NB4 (cell line): ENCODE measurements around the gene PCDHGA1.

Experiments used
- DNase-seq: peaks from one replicate; pipeline ENCODE4 v3.0.0; 2010; ENCODE audit warnings: low read depth
- H3K4me3 ChIP-seq: one replicate; pipeline ENCODE4 v1.5.1; 2011; ENCODE audit warnings: mild to moderate bottlenecking, low read depth, low read length, moderate library complexity
- CTCF ChIP-seq: IDR thresholded peaks from one replicate; pipeline ENCODE4 v1.5.1; 2012; ENCODE audit warnings: low read depth, low read length
- MAX ChIP-seq: IDR thresholded peaks from 2 replicates; pipeline ENCODE4 v1.6.1; 2011; ENCODE audit warnings: low read depth, low read length
- MYC ChIP-seq: IDR thresholded peaks from 2 replicates; pipeline ENCODE4 v1.6.1; 2011; ENCODE audit warnings: low read depth, low read length
- POLR2A ChIP-seq: IDR thresholded peaks from 2 replicates; pipeline ENCODE4 v1.6.1; 2011; ENCODE audit warnings: mild to moderate bottlenecking; ENCODE audit not compliant: insufficient read length; ENCODE audit errors: extremely low read depth

Gene PCDHGA1

GRCh38 chr5:141349917-141350619 lies 19.8 kb downstream of the PCDHGA1 start, which contains the start of gene PCDHGB1:
Gene PCDHGB1 (plus strand): TSS chr5:141350099. CDS start chr5:141350261, 162 bp downstream.
- H3K4me3 ChIP-seq: peak within 1 kb of the TSS; percentile 58
- peak; percentile 81 for DNase-seq
- TF ChIP-seq MAX (no peak), CTCF (peak; percentile 77)

GRCh38 chr5:141351591-141351990 lies 21.3 kb downstream of the PCDHGA1 start:
- no peak for DNase-seq
- TF ChIP-seq MAX (no peak), CTCF (no peak), POLR2A (no peak), MYC (no peak)

GRCh38 chr5:141354900-141355469 lies 24.7 kb downstream of the PCDHGA1 start, which contains the start of gene PCDHGA4:
Gene PCDHGA4 (plus strand): TSS chr5:141355021. CDS start chr5:141355108, 87 bp downstream.
- TF ChIP-seq CTCF (peak; percentile 35), POLR2A (no peak), MYC (no peak), MAX (no peak)
- DNase-seq: peak; percentile 26
- H3K4me3 ChIP-seq: no peak within 1 kb of the TSS

More at GRCh38 chr5:141351591-141351990, 21.3 kb downstream of the PCDHGA1 start:
- no peak overlapping the region for H3K4me3 ChIP-seq

GRCh38 chr5:141355641-141356040 lies 25.3 kb downstream of the PCDHGA1 start:
- no peak for TF ChIP-seq POLR2A
- H3K4me3 ChIP-seq: no peak overlapping the region
- DNase-seq: no peak

- no peak overlapping the region for H3K4me3 ChIP-seq
- no peak for TF ChIP-seq POLR2A
- no peak for TF ChIP-seq MYC
- no peak for TF ChIP-seq MAX
- no peak for TF ChIP-seq CTCF
- no peak for DNase-seq
Observed at GRCh38 chr5:141356133-141356532, 25.8 kb downstream of the PCDHGA1 start.

- TF ChIP-seq MAX: no peak
Observed at GRCh38 chr5:141356950-141357349, 26.6 kb downstream of the PCDHGA1 start.

More at GRCh38 chr5:141356950-141357349, 26.6 kb downstream of the PCDHGA1 start:
- no peak for DNase-seq
- H3K4me3 ChIP-seq: no peak overlapping the region
